ENCODE data around the gene ZNF662. TPM values are rescaled to one million over a fixed set of nuclear protein-coding genes. Genes with fewer than 3 reads are reported as not detected.

Gene ZNF662
- total RNA-seq, 1 experiment from 2014 or later = 2.7 TPM

- H3K9me3 Mint-ChIP-seq = peaks cover 24% of the 10 kb centered on the region
These were observed 1.9 kb upstream of the ZNF662 start for GRCh38 chr3:42904076-42904475.

More at GRCh38 chr3:42904076-42904475, 1.9 kb upstream of the ZNF662 start:
- no peak for DNase-seq (ENCODE audit: low spot score)
- no peak overlapping the region for H3K27ac Mint-ChIP-seq
- no peak overlapping the region for H3K4me3 Mint-ChIP-seq
- ChIA-PET CTCF (interaction anchor here (1.1 kb wide), 1 partner anchor 73 kb away, joined by 3 read pairs; no protein-coding TSS in a partner anchor), POLR2A (no interaction called here)
- H3K4me1 Mint-ChIP-seq = peaks cover 20% of the 10 kb centered on the region
- ATAC-seq = no peak
- H3K27me3 Mint-ChIP-seq (ENCODE audit: low read depth) = peaks cover 6% of the 10 kb centered on the region; the same call in 1 of the 2 replicates
- TF ChIP-seq ZNF219 (CRISPR knock-in tag; IDR thresholded peaks at IDR 0.05; ENCODE audit: borderline replicate concordance) (no peak), ZNF396 (CRISPR knock-in tag; IDR thresholded peaks at IDR 0.05; ENCODE audit: borderline replicate concordance) (no peak), CREB1 (CRISPR knock-in tag; IDR thresholded peaks at IDR 0.05) (no peak), ARID4B (CRISPR knock-in tag; IDR thresholded peaks at IDR 0.05; ENCODE audit: borderline replicate concordance) (no peak), TEAD4 (CRISPR knock-in tag; IDR thresholded peaks at IDR 0.05) (no peak), ZNF232 (CRISPR knock-in tag; IDR thresholded peaks at IDR 0.05) (no peak), JAZF1 (CRISPR knock-in tag; IDR thresholded peaks at IDR 0.05) (no peak), ATF3 (CRISPR knock-in tag; conservative IDR thresholded peaks at IDR 0.05) (no peak), ZNF671 (CRISPR knock-in tag; IDR thresholded peaks at IDR 0.05) (no peak), GABPB1 (CRISPR knock-in tag; IDR thresholded peaks at IDR 0.05) (no peak), EMX1 (CRISPR knock-in tag; IDR thresholded peaks at IDR 0.05) (no peak), ZNF423 (CRISPR knock-in tag; IDR thresholded peaks at IDR 0.05) (no peak), MXD4 (CRISPR knock-in tag; IDR thresholded peaks at IDR 0.05; ENCODE audit: borderline replicate concordance) (no peak)
- TF ChIP-seq, protein P1, sequence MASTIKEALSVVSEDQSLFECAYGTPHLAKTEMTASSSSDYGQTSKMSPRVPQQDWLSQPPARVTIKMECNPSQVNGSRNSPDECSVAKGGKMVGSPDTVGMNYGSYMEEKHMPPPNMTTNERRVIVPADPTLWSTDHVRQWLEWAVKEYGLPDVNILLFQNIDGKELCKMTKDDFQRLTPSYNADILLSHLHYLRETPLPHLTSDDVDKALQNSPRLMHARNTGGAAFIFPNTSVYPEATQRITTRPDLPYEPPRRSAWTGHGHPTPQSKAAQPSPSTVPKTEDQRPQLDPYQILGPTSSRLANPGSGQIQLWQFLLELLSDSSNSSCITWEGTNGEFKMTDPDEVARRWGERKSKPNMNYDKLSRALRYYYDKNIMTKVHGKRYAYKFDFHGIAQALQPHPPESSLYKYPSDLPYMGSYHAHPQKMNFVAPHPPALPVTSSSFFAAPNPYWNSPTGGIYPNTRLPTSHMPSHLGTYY (CRISPR knock-in tag; IDR thresholded peaks at IDR 0.05) = no peak
- TF ChIP-seq, protein P2, sequence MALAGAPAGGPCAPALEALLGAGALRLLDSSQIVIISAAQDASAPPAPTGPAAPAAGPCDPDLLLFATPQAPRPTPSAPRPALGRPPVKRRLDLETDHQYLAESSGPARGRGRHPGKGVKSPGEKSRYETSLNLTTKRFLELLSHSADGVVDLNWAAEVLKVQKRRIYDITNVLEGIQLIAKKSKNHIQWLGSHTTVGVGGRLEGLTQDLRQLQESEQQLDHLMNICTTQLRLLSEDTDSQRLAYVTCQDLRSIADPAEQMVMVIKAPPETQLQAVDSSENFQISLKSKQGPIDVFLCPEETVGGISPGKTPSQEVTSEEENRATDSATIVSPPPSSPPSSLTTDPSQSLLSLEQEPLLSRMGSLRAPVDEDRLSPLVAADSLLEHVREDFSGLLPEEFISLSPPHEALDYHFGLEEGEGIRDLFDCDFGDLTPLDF (CRISPR knock-in tag; IDR thresholded peaks at IDR 0.05) = no peak
- TF ChIP-seq, protein P3, sequence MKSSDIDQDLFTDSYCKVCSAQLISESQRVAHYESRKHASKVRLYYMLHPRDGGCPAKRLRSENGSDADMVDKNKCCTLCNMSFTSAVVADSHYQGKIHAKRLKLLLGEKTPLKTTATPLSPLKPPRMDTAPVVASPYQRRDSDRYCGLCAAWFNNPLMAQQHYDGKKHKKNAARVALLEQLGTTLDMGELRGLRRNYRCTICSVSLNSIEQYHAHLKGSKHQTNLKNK (CRISPR knock-in tag; IDR thresholded peaks at IDR 0.05) = no peak
- TF ChIP-seq, protein P4, sequence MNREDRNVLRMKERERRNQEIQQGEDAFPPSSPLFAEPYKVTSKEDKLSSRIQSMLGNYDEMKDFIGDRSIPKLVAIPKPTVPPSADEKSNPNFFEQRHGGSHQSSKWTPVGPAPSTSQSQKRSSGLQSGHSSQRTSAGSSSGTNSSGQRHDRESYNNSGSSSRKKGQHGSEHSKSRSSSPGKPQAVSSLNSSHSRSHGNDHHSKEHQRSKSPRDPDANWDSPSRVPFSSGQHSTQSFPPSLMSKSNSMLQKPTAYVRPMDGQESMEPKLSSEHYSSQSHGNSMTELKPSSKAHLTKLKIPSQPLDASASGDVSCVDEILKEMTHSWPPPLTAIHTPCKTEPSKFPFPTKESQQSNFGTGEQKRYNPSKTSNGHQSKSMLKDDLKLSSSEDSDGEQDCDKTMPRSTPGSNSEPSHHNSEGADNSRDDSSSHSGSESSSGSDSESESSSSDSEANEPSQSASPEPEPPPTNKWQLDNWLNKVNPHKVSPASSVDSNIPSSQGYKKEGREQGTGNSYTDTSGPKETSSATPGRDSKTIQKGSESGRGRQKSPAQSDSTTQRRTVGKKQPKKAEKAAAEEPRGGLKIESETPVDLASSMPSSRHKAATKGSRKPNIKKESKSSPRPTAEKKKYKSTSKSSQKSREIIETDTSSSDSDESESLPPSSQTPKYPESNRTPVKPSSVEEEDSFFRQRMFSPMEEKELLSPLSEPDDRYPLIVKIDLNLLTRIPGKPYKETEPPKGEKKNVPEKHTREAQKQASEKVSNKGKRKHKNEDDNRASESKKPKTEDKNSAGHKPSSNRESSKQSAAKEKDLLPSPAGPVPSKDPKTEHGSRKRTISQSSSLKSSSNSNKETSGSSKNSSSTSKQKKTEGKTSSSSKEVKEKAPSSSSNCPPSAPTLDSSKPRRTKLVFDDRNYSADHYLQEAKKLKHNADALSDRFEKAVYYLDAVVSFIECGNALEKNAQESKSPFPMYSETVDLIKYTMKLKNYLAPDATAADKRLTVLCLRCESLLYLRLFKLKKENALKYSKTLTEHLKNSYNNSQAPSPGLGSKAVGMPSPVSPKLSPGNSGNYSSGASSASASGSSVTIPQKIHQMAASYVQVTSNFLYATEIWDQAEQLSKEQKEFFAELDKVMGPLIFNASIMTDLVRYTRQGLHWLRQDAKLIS (CRISPR knock-in tag; IDR thresholded peaks at IDR 0.05; ENCODE audit: borderline replicate concordance) = no peak
- TF ChIP-seq, protein P5, sequence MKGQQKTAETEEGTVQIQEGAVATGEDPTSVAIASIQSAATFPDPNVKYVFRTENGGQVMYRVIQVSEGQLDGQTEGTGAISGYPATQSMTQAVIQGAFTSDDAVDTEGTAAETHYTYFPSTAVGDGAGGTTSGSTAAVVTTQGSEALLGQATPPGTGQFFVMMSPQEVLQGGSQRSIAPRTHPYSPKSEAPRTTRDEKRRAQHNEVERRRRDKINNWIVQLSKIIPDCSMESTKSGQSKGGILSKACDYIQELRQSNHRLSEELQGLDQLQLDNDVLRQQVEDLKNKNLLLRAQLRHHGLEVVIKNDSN (CRISPR knock-in tag; IDR thresholded peaks at IDR 0.05) = no peak
- TF ChIP-seq, protein P6, sequence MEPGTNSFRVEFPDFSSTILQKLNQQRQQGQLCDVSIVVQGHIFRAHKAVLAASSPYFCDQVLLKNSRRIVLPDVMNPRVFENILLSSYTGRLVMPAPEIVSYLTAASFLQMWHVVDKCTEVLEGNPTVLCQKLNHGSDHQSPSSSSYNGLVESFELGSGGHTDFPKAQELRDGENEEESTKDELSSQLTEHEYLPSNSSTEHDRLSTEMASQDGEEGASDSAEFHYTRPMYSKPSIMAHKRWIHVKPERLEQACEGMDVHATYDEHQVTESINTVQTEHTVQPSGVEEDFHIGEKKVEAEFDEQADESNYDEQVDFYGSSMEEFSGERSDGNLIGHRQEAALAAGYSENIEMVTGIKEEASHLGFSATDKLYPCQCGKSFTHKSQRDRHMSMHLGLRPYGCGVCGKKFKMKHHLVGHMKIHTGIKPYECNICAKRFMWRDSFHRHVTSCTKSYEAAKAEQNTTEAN (CRISPR knock-in tag; IDR thresholded peaks at IDR 0.05) = no peak
- peaks cover 4% of the 10 kb centered on the region for H3K36me3 Mint-ChIP-seq
